ENCODE results near the gene IKBKE.

DNA sequence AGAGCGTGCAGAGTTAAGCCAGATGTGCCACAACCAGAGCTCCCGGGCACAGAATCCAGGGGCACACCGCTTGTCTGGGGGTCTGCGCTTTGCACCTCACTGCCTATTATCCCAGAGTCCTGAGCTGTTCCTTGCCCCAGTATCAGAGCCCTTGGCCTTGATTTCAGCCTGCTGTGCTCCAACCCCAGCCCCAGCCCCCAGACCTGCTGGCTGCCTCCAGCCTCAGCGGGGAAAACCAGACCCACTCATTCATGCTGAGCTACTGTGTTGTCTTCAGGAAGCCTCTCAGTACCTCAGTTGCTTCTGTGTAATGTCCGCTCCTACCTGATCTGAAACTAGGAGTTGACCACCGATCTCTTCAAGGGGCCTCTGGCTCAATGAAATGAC, 1.1 kb downstream of the IKBKE start:
- TF ChIP-seq EP300 (IDR thresholded peaks at IDR 0.05), result no peak
- TF ChIP-seq, protein P1, sequence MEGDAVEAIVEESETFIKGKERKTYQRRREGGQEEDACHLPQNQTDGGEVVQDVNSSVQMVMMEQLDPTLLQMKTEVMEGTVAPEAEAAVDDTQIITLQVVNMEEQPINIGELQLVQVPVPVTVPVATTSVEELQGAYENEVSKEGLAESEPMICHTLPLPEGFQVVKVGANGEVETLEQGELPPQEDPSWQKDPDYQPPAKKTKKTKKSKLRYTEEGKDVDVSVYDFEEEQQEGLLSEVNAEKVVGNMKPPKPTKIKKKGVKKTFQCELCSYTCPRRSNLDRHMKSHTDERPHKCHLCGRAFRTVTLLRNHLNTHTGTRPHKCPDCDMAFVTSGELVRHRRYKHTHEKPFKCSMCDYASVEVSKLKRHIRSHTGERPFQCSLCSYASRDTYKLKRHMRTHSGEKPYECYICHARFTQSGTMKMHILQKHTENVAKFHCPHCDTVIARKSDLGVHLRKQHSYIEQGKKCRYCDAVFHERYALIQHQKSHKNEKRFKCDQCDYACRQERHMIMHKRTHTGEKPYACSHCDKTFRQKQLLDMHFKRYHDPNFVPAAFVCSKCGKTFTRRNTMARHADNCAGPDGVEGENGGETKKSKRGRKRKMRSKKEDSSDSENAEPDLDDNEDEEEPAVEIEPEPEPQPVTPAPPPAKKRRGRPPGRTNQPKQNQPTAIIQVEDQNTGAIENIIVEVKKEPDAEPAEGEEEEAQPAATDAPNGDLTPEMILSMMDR (IDR thresholded peaks at IDR 0.05), result no peak

All from esophagus muscularis mucosa (tissue), 3 donors.